ENCODE results near the gene SIGLEC11.
"Not testable (repeated sequence)": the region's sequence is repeated elsewhere in the genome, so short reads cannot be mapped to it uniquely, and the experiment has no call there.

SIGLEC11 gene, protein sequence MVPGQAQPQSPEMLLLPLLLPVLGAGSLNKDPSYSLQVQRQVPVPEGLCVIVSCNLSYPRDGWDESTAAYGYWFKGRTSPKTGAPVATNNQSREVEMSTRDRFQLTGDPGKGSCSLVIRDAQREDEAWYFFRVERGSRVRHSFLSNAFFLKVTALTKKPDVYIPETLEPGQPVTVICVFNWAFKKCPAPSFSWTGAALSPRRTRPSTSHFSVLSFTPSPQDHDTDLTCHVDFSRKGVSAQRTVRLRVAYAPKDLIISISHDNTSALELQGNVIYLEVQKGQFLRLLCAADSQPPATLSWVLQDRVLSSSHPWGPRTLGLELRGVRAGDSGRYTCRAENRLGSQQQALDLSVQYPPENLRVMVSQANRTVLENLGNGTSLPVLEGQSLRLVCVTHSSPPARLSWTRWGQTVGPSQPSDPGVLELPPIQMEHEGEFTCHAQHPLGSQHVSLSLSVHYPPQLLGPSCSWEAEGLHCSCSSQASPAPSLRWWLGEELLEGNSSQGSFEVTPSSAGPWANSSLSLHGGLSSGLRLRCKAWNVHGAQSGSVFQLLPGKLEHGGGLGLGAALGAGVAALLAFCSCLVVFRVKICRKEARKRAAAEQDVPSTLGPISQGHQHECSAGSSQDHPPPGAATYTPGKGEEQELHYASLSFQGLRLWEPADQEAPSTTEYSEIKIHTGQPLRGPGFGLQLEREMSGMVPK

DNA sequence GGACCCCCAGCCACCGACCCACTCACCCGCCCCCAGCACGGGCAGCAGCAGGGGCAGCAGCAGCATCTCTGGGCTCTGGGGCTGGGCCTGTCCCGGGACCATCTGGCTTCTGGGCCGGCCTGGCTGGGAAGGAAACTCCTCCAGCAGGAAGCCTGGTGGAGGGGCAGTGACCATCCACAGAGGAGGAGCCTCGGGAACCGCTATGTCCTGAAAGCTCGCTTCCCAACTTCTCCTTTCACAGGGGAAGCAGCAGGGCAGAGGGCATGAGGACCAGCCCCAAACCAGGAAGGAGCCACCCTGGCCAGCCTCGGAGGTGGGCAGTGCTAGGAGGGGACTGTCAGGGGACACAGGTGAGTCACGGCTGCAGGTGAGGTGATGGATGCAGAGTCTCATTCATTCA, at the start of gene SIGLEC11:
TSS of gene SIGLEC11 (minus strand) at position 193 of the 400 bp plus-strand sequence. CDS start at position 102, 91 bp downstream.
- not testable (repeated sequence) for DNase-seq

DNA sequence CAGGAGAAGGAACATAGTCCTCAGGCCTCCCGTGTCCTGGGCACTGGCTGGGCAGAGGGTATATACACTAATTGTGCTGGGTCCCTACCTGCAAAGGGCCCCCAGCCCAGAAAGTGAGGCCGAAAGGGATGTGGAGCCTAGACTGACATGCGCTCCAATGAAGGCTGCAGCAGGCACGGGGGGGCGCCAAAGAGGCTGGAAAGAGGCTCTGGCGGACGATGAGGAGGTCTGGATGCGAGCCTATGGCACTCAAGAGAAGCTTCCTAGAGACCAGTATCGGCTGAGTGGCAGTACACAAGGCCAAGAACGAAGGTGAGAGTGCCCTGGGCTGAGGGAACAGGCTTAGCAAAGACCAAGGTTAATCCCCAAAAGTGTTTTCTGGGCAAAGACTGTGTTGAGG, 47.6 kb upstream of the SIGLEC11 start:
- no peak for DNase-seq

DNA sequence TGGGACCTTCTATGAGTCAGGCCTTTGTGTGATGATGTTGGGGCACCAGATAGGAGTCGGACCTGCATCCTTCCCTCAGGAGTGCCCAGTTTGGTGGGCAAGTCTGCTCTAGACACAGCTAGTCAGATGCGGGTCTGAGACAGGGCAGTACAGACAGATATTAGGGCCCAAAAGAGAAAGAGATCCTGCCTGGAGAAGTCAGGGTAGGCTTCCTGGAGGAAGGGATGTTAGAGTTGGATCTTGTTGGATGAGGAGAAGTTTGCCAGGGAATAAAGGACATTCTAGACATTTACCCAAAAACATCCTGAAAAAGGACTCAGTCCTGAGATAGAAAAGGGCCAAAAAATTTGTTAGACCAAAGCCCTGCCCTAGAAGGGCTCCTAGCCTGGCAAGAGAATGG, 47.0 kb upstream of the SIGLEC11 start:
- DNase-seq = no peak

DNA sequence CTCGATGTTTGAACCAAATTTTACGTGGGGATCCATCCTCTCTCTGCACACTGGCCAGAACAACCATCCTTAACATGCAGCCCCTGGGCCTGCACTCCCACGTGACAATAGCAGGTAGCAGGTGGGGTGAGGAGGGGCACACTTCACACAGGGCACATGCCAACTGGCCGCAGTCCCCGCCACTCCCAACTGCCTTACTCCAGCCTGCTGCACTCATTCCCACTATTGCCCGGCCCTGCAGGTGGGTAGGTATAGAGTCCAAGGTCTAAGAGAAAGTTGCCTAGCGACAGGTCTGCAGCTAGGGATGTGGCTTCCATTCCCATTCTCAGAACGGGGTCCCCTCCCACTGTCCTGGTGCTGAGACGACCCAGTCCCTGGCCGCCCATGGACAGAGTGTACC, 46.2 kb upstream of the SIGLEC11 start:
- no peak for DNase-seq

DNA sequence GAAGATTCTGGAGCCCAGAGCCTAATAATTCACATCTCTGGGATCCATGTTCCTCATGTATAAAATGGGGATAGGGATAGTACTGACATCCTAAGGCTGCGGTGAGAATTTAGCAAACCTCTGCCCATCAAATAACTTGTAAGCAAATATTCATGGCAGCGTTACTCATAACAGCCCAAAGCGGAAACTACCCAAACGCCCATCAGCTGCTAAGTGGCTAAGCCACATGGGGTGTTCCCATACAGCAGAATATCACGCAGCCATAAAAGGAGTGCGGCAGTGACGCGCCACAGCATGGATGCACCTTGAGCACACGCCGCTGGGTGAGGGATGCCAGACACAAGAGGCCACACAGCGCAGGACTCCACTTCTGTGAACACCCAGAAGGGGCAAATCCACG, 44.5 kb upstream of the SIGLEC11 start:
- DNase-seq = no peak

DNA sequence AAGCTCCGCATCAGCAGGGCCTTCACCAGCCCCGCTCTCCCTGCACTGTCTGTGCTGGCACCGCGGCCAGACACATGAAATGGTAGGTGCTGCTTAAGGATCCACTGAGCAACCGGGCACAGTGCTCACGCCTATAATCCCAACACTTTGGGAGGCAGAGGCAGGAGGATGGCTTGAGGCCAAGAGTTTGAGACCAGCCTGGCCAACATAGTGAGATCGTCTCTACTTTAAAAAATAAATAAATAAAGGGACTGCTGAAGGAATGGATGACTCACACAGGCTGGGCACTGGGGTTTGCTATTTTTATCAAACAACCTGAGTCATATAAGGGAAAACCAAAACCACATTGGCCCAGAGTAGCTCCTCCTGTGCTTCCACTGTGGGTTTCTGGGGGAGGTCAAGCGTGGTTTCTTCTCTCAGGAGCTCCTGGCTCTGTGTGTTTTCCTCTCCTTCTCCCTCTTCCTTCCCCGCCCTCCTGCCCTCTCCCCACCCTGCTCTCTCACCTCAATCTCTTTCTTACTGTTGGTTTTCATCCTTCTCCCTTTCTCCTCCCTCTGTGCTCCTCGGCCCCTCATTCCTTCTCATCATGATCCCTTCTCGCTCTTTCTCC, 42.9 kb upstream of the SIGLEC11 start:
- DNase-seq = no peak

DNA sequence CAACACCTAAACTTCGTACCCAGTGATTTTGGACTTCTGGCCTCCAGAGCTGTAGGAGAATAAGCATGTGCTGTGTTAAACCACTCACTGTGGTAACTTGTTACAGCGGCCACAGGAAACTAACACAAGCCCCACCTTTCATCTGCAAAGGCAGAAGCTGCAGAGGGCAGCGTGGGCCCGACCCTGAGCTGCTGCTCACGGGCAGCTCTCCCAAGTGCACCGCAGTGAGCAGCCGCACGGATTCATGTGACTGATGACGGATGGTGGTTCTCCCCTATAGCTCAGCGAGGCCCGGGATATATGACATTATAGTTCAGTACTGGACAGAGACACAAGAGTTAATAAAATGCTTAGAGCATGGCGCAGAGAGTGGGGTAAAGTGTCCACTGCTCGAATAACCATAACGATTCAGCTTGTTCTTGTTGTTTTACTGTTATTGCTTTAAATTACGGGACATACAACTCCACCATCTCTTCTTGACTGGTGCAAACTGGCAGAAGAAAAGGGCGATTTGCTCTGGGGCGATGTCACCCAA, 42.3 kb upstream of the SIGLEC11 start:
- DNase-seq = no peak

DNA sequence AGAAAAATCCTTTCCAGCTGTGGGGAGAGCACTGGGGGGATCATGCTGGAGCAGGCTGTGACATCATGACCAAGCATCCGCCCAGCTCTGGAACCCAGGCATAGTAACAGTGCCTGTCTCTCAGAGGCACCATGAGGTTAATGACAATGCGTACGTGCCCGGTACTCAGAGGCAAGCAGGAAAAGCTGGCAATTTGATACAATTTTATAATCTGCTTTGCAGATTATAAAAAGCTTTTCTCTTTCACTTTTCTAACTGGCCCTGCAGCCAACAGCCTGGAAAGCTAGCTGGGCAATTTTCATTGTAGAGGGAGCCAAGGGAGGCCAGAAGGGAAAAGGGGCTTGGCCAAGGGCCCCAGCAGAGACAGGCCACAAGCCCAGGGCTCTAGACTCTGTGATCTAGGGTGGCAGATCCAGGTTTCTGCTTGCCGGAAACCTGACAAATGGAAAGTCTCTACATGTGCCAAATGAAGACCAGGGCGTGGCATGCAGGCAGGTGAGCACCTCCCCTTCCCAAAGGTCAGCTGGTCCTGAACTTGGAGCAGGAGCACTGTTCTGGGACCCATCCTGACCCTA, 41.5 kb upstream of the SIGLEC11 start:
- DNase-seq = no peak

DNA sequence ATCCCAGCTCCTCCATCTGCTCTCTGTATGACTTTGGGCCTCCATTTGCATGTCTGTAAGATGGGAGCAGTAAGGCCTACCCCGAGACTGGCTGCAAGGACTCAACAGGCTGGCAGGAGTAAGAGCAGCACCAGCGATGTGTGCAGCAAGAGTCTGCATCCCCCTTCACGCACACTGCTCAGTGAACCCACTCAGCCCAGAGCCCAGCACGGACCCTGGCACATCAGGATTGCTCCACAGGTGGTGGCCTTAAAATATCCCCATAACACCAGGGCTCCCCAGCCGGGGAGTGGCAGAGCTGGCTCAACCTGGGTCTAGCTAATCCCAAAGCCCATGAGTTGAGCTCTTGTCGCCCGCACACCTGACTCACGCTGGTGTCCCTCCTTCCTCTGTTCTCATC, 40.8 kb upstream of the SIGLEC11 start:
- DNase-seq = no peak

DNA sequence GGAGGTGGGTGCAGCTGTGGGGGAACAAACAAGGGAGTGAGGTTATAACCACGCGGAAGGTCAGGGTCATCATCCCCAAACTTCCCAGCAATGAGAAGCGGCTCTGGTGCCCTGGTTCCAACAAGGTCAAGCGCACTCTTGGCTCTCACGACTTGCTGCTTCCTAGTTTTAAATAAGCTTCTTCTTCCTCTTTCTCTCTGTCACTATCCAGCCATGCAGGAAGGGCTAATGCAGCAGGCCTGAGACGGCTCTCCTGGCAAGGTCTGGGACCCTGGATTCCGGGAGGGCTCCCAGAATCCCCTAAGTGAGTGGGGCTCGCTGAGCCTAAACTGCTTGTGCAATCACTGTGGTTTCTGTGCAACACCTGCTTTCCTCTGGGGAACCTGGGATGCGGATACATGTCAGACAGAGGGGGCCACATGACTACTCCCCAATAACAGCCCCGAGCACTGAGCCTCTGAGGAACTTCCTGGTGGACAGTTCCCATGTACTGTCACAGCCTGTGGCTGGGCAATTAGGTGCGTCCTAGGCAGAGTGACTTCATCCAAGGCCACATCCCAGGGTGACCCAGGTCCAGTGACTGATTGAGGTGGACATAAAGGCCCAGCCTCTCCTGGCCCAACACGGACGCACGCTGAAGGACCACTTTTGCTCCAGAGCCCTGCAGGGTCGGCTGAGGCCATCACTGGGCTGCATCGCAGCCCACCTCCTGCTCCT, 40.0 kb upstream of the SIGLEC11 start:
- DNase-seq = no peak

DNA sequence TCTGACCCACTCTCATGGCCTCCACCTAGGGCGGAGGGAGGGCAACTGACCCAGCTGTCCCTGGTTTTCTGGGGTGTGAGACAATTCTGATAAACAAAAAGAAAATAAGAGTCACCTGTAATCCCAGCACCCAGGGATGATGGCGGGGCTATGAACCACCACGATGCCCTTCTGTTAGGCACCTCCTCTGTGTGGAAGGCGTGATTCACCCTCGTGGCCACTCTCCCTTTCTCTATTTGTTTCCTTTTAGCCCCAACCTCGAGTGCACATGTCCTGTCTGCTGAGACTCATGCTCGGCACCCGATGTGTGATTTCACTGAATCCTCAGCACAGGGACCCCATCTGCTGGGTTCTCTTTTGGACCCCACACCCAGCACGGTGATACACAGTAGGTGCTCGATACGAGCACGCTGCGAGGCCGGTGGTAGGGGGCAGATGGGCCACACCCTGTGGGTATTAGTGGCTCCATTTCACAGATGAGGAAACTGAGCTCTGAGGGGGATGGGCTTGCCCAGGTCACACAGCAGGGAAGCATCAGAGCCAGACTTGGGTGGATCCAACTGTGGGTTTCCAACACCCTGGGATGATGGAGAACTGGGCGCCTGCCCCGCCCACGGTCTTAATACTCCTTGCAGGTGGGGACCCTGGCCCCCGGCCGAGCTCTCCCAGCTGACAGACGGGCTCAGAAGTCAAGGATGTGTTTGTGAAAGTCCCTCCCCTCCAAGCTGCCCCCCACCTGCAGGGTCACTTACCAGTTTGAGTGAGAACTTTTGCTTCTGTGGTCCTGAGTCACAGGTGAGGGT, 39.3 kb upstream of the SIGLEC11 start:
- no peak for DNase-seq

DNA sequence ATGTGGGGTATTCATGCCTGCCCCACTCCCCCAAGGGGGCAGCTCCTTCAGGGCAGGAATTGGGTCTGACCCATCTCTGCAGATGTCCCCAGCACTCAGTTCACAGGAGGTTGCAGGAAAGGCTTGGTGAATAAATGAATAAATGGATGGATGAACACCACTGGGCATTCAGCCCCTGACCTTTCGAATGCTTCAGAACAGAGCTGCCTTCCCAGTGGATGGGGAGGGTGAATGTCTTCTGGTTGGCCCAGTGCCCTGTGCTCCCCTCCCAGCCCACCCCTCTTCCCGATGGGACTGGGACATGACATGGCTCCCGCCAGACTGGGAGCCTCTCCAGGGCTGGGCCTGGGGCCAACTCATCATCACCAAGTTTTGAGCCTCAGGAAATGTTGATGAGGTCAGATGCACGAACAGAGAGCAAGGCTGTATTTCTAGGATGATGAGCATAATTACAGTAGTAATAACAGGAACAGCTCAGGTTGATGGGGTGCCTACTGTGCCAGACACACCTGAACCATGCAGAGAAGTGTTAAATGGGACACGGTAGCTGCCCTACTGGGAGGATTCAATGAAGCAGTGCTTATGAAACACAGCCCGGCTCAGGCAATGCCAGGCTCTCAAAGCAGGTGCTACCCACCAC, 38.5 kb upstream of the SIGLEC11 start:
- no peak for DNase-seq

DNA sequence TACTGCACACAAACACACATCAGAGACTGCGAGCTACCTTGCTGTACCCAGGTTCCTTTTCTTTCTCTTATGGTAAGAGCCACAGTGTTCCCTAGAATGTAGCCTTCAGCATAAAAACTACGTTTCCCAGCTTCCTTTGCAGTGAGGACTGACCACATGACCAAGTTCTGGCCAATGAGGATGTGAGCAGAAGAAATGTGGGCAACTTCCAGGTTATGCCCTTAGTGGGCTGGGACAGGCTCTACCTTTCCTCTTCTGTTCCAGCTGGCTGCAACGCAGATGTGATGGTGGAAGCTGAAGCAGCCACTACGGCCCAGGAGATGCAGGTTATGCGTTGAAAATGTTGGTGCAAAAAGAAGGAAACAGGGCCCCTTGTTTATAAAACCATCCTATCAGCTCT, 36.7 kb upstream of the SIGLEC11 start:
- no peak for DNase-seq

DNA sequence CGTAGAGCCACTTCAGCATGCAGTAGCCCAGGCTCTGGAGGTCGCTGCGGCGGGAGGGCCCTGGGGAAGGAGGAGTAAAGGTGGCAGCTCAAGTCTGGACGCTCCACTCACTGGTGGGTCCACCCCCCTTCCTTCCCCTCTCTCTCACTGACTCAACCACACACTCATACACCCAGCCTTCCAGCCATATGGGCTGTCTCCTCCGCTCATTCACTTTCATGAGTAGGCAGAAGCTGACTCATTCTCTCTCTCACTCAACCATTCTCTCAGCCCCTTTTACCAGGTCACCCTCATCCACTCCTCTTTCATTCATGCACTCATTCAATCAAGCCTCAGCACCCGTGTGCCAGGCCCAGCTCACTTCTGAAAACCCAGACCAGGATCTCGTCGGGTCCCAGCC, 27.5 kb upstream of the SIGLEC11 start:
- no peak for DNase-seq

DNA sequence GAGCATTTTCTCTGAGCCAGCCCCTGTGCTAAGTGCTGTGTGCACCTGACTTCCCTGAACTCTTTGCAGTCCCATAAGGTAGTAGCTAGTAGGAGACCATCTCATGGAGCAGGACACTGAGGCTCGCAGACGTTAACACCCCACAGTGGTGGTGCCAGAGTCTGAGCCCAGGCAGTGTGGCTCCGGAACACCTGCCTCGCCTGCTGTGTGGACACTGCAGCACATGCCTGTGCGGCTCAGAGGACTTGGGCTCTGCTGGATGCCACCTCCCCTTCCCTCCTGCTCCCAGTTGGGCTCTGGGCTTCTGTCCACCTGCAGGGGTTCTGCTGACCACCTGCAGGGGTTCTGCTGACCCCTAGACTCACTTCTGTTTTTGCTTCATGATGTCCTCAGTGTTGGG, 27.0 kb upstream of the SIGLEC11 start:
- DNase-seq = no peak

DNA sequence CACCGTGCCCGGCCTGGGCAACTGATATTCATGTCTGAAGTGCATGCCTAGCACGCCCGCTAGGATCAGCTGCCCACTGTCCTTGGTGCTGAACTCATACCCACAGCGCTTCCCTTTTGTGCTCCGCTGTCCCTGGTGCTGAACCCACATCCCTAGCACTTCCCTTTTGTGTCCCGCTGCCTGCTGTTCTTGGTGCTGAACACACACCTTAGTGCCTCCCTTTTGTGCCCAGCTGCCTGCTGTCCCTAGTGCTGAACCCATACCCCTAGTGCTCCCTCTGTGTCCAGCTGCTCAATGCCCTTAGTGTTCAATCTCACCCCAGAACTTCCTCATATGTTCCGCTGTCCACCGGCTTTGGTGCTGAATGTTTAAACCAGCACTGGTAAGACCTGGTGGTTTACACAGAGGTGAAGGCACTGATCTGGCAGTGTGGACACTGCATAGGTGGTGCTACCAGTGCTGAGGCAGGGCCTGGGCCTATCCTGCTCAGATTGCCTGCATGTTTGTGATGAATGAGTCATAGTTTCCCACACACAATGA, 26.3 kb upstream of the SIGLEC11 start:
- DNase-seq = no peak

DNA sequence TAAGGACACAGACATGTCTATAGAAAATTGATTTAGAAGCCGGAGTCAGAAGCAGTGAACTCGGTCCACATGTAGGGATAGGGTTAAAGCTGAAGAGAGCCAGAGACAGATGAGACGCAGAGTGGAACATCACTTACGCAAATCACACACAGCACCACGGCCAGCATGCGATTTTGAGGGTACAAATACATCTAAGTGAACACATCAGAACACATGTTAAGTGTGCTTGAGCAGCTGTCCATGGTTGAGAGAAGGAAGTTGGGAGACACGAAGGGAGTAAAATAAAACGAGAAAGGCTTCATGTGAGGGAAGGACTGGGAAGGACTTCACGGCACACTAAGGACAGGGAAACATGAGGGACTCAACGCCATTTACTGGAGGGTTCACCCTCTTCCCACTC, 25.4 kb upstream of the SIGLEC11 start:
- no peak for DNase-seq

DNA sequence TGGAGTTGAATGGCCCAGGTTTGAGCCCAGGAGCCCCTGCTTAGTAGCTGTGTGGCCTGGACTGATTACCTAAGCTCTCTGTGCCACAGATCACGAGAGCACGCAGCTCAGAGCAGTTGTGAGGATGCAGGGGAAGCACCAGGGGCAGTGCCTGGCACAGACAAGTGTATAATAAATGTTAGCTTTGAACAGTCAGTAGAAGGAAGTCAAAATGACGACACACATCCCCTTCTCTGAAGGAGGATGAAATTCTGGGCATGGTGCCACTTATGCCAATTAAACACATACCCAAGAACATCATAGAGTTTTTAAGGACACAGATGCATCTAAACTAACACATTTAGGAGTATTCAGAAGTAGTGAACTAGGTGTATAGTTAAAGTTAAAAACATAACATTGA, 24.9 kb upstream of the SIGLEC11 start:
- DNase-seq = no peak

DNA sequence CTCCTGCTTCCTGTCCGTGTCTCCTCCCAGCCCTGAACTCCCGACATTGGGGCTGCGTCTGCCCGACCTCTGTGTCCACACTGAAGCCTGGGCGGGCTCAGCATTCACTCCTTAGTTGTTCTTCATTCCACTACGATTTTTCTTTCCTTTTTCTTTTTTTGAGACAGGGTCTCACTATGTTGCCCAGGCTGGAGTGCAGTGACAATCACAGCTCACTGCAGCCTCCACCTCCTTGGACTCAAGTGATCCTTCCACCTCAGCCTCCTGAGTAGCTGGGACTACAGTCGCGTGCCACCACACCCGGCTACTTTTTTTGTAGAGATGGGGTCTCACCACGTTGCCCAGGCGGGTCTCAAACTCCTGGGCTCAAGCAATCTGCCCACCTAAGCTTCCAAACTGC, 23.5 kb upstream of the SIGLEC11 start:
- no peak for DNase-seq

DNA sequence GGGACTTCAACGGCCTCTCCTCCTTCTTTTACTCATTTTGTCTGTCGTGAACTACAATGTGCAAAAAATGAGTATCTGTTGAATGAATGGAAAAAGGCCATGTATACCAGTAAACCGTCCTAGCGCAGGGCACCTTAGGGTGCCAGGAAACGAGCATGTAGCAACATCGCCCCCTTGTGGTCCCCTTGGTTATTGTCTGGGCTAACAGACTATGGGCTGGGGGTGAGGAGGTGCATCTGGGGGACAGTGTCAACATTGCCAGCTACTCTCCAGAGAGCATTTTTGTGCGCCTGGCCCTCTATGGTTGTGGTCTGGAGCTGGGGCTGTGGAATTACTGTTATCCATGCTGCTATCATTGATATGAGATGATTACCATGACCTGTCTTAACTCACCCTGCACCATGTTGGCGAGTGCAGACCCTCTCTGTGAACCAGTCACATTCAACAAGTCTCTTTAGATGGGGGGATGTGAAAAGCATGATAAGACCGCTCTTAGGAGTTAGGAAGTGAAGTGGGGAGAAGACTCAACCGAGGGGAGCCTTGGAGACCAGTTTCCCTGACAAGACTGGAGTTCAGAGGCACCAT, 22.8 kb upstream of the SIGLEC11 start:
- peak; percentile 15 for DNase-seq
